Uterus (tissue), 2 donors: Measurements from ENCODE around the gene CHGA.

Source experiments
- CTCF ChIP-seq, 4 experiments: fragments of 200-600 bp in 2 of 4; fragments of 450-650 bp in 2 of 4; sonication (generic) in 2 of 4; IDR thresholded peaks; one replicate each; pipeline ENCODE4 v1.5.1; 2016 to 2019; ENCODE audit warnings: antibody characterized with exemption in 4 of 4, mild to moderate bottlenecking in 2 of 4, moderate library complexity in 1 of 4
- POLR2A ChIP-seq, 2 donors: fragments of 450-650 bp; IDR thresholded peaks; one replicate each; pipeline ENCODE4 v1.6.1; 2016; ENCODE audit warnings: antibody characterized with exemption in 2 of 2, mild to moderate bottlenecking in 1 of 2, moderate library complexity in 1 of 2

DNA sequence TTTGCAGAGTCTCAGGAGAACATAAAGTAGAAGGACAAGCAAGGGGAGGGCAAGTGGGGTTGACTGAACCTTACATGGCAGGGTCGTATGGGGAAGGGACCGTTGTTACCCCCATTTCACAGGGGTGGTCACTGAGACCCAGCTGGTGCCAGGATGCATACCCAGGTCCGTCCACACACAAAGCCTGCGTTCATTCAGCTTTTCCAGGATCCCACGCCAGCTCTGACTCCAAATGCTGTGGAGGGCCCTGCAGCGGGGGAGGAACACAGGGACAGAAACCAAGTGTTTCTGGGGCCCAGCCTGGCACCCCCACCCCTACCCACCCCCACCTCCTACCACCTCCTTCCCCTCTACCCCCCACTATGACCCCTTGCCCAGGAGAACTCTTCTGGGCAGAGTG lies 16.5 kb upstream of the CHGA start:
- no peak for TF ChIP-seq CTCF (IDR thresholded peaks at IDR 0.05)
- TF ChIP-seq POLR2A (IDR thresholded peaks at IDR 0.05) = no peak
